Measurements from ENCODE around the gene NOB1.

The NOB1 gene

DNA sequence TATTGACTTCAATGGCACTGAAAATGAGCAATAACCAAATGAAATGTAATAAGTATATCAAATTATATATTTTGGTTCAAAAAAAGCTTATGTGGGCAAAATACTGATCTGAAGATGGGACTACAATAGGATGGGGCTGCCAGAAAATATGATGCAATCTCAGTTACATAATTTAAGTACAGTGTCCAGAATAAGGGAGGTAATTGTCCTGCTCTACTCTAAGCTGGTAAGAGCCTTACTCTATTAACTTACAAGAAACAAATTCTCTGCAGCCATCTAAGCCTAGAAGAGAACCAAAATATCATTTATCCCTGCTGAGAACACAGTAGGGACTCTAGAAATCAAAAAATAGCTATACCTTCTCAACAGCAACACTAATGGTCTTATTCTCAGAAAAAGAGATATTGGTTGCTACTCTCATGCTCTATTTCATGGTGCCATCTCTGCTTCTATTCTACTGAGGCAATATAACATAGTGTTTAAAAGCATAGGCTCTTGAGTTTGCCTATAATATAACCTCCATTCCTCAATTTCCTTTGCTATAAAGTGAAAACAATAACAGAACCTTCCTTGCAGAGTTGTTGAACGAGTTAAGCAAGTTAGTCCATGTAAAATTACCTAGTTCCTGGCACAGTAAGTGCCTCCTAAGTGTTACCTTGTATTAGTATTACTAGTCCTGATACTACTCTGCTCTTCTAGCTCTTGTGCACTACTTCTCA lies 48.3 kb downstream of the NOB1 start:
- H3K4me1 ChIP-seq: no peaks in the 10 kb centered on the region
- peaks cover 15 to 93% (median 62%) of the 10 kb centered on the region in 11 experiments; a peak in 21 of 22 replicates for H3K36me3 ChIP-seq
- H3K9ac ChIP-seq: no peak overlapping the region
- no peak overlapping the region for H3K4me2 ChIP-seq
- no peak overlapping the region for H3K27ac ChIP-seq
- no peaks in the 10 kb centered on the region for H3K27me3 ChIP-seq
- peaks cover 0 to 29% (median 0%) of the 10 kb centered on the region in 11 experiments; a peak in 3 of 22 replicates for H4K20me1 ChIP-seq
- TF ChIP-seq Cebpa-rat (IDR thresholded peaks at IDR 0.05): no peak; a peak in 1 of 22 replicates
- no peaks in the 10 kb centered on the region for H3K9me3 ChIP-seq (replicated peaks in 1 of 11)
- no peak overlapping the region for H3K4me3 ChIP-seq

DNA sequence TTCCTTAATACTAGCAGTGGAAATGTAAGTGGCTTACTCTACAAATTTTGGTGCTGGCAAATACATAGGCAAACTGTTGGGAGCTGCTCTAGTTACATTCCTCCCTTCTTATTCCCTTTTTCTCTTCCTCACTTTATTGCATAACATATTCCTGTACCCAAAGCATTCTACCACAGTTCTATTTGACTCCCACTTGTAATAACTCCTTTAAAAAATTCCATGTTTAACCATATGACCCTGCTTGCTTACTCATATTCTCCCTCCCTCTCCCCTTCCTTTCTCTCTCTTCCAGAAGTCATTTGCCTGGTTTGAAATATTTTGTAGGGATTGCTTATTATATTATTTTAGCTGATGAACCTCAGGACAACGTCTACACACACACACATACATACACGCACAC lies 51.1 kb downstream of the NOB1 start:
- no peak for TF ChIP-seq Cebpa-rat (IDR thresholded peaks at IDR 0.05)
- no peaks in the 10 kb centered on the region for H3K4me1 ChIP-seq
- H3K9me3 ChIP-seq (replicated peaks in 1 of 11): no peaks in the 10 kb centered on the region
- H3K9ac ChIP-seq: no peak overlapping the region
- H4K20me1 ChIP-seq: peaks cover 0 to 48% (median 0%) of the 10 kb centered on the region in 11 experiments; a peak in 3 of 22 replicates
- peaks cover 22 to 98% (median 63%) of the 10 kb centered on the region in 11 experiments for H3K36me3 ChIP-seq
- H3K27ac ChIP-seq: no peak overlapping the region
- H3K4me3 ChIP-seq: no peak overlapping the region
- no peak overlapping the region for H3K4me2 ChIP-seq
- H3K27me3 ChIP-seq: no peaks in the 10 kb centered on the region

DNA sequence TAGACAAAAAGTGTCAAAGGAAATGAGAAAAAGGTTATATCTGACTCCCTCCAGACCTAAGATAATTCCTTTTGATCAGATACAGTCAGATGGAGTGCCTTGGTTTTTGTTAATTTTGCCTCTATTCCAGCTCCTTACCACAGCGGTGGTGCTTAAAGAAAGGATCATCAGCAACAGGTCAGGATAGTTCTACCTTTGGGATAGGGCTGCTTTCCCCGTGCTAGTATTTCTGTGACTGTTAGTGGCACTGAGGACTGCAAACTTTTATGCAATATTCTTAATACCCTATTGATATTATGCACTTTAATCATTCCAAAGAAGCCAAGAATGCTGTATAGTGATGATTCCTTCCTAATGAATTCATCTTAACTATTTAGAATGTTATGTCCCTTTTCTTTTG lies 52.9 kb downstream of the NOB1 start:
- peaks cover 0 to 65% (median 0%) of the 10 kb centered on the region in 11 experiments; a peak in 4 of 22 replicates for H4K20me1 ChIP-seq
- no peak for TF ChIP-seq Cebpa-rat (IDR thresholded peaks at IDR 0.05)
- no peaks in the 10 kb centered on the region for H3K4me1 ChIP-seq
- no peak overlapping the region for H3K27ac ChIP-seq
- no peaks in the 10 kb centered on the region for H3K27me3 ChIP-seq
- no peak overlapping the region for H3K4me3 ChIP-seq
- no peak overlapping the region for H3K4me2 ChIP-seq
- peaks cover 26 to 98% (median 72%) of the 10 kb centered on the region in 11 experiments for H3K36me3 ChIP-seq
- H3K9ac ChIP-seq: no peak overlapping the region
- no peaks in the 10 kb centered on the region for H3K9me3 ChIP-seq (replicated peaks in 1 of 11)

DNA sequence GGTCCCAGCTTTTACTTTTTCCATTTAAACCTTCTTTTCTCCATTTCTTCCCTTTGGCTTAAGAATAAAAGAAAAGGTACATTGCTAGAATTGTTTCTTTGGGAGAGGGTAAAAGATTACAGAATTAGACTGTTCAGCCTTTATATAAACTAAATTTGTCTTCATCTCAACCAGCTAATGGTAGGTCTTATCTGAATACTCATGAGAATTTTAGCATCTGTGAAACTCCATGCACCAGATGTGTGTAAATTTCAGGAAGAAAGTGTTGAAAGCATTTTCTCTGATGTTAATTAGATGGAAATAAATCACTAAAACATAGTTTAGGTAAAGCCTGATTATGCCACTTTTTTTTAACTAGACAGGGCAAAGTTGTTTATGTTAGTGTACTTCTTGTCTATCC lies 53.3 kb downstream of the NOB1 start:
- Histone ChIP-seq H3K4me3 (no peak overlapping the region), H4K20me1 (peaks cover 0 to 69% (median 0%) of the 10 kb centered on the region in 11 experiments; a peak in 5 of 22 replicates), H3K27ac (no peak overlapping the region), H3K36me3 (peaks cover 27 to 98% (median 76%) of the 10 kb centered on the region in 11 experiments), H3K27me3 (no peaks in the 10 kb centered on the region), H3K9ac (no peak overlapping the region), H3K4me2 (no peak overlapping the region), H3K9me3 (replicated peaks in 1 of 11) (no peaks in the 10 kb centered on the region), H3K4me1 (no peaks in the 10 kb centered on the region)
- no peak for TF ChIP-seq Cebpa-rat (IDR thresholded peaks at IDR 0.05)

DNA sequence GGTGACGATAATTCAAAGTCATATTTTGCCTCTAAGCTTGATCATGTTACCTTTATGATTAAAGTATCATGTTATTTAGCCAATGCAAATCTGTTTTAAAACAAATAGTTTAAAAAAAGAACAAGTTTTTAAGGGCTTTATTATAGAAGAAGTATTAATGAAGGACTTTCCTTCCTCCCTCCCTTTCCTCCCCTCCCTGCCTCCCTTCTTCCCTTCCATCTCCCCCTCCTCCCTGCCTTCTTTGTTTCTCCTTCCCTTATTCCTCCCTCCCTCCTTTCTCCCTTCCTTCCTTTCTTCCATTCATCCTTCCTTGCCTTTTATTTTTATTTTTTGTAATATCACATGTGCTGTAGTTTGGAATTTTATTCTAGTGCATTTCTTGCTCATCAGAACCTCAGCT lies 54.8 kb downstream of the NOB1 start:
- peaks cover 33 to 100% (median 87%) of the 10 kb centered on the region in 11 experiments for H3K36me3 ChIP-seq
- H3K4me1 ChIP-seq: no peaks in the 10 kb centered on the region

DNA sequence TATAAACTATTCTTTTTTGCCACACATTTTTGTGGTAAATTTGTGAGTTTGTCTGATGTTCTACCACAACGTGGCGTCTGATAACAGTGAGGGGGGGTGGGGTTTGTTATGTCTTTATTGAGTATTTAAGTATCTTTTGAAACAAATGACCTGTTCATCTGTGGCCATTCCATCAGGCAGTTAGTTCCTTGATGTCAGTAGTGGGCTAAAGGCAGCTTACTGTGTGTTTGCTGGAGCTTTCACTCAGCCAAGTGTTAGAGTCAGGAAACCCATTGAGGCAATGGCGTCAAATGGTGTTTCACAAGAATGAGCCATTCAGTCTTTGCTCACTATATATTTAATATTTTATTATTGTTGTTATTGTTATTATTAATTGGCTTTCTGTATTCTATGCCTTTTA lies 56.3 kb downstream of the NOB1 start:
- Histone ChIP-seq H3K36me3 (peaks cover 46 to 100% (median 90%) of the 10 kb centered on the region in 11 experiments), H3K4me2 (no peak overlapping the region), H4K20me1 (peaks cover 0 to 82% (median 0%) of the 10 kb centered on the region in 11 experiments; a peak in 7 of 22 replicates), H3K4me1 (no peaks in the 10 kb centered on the region), H3K27me3 (no peaks in the 10 kb centered on the region), H3K4me3 (no peak overlapping the region), H3K9me3 (replicated peaks in 1 of 11) (no peaks in the 10 kb centered on the region), H3K27ac (no peak overlapping the region), H3K9ac (no peak overlapping the region)
- no peak for TF ChIP-seq Cebpa-rat (IDR thresholded peaks at IDR 0.05)

More for the DNA sequence above, 54.8 kb downstream of the NOB1 start:
- no peak overlapping the region for H3K9ac ChIP-seq
- H3K4me2 ChIP-seq: no peak overlapping the region
- no peaks in the 10 kb centered on the region for H3K27me3 ChIP-seq
- H3K27ac ChIP-seq: no peak overlapping the region
- peaks cover 0 to 84% (median 0%) of the 10 kb centered on the region in 11 experiments; a peak in 5 of 22 replicates for H4K20me1 ChIP-seq
- no peak overlapping the region for H3K4me3 ChIP-seq
- no peak for TF ChIP-seq Cebpa-rat (IDR thresholded peaks at IDR 0.05)
- no peaks in the 10 kb centered on the region for H3K9me3 ChIP-seq (replicated peaks in 1 of 11)

DNA sequence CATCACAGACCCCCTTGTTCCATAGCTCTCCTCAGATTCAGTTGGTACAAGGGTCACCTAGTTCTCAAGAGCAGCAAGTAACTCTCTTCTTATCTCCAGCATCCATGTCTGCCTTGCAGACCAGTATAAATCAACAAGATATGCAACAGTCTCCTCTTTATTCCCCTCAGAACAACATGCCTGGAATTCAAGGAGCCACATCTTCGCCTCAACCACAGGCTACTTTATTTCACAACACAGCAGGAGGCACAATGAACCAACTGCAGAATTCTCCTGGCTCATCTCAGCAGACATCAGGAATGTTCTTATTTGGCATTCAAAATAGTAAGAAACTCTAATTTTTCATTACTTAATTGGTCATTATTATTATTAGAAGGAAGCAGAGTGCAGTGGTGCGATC lies 60.8 kb downstream of the NOB1 start:
- Histone ChIP-seq H3K4me3 (no peak overlapping the region), H3K27ac (no peak overlapping the region), H3K9ac (no peak overlapping the region), H3K27me3 (no peaks in the 10 kb centered on the region), H3K4me1 (no peaks in the 10 kb centered on the region), H3K36me3 (peaks cover 77 to 100% (median 96%) of the 10 kb centered on the region in 11 experiments), H3K9me3 (replicated peaks in 1 of 11) (no peaks in the 10 kb centered on the region), H4K20me1 (peaks cover 0 to 68% (median 0%) of the 10 kb centered on the region in 11 experiments; a peak in 7 of 22 replicates), H3K4me2 (no peak overlapping the region)
- no peak for TF ChIP-seq Cebpa-rat (IDR thresholded peaks at IDR 0.05)

DNA sequence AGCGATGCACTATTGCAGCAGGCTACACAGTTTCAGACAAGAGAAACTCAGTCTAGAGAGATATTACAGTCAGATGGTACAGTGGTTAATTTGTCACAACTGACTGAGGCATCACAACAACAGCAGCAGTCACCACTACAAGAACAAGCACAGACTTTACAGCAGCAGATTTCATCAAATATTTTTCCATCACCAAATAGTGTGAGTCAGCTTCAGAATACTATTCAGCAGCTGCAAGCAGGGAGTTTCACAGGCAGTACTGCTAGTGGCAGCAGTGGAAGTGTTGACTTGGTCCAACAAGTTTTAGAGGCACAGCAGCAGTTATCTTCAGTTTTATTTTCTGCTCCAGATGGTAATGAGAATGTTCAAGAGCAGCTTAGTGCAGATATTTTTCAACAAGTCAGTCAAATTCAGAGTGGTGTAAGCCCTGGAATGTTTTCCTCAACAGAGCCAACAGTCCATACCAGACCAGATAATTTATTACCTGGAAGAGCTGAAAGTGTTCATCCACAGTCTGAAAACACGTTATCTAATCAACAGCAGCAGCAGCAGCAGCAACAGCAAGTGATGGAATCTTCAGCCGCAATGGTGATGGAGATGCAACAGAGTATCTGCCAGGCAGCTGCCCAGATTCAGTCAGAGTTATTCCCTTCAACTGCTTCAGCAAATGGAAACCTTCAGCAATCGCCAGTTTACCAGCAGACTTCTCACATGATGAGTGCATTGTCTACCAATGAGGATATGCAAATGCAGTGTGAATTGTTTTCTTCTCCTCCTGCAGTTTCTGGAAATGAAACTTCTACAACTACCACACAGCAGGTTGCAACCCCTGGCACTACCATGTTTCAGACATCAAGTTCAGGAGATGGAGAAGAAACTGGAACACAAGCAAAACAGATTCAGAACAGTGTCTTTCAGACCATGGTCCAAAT lies 62.5 kb downstream of the NOB1 start:
- Histone ChIP-seq H3K36me3 (peaks cover 75 to 99% (median 94%) of the 10 kb centered on the region in 11 experiments), H3K27me3 (no peaks in the 10 kb centered on the region), H3K4me1 (no peaks in the 10 kb centered on the region), H3K4me2 (no peak overlapping the region), H3K9me3 (replicated peaks in 1 of 11) (no peaks in the 10 kb centered on the region), H3K4me3 (no peak overlapping the region), H3K9ac (no peak overlapping the region), H4K20me1 (peaks cover 0 to 59% (median 0%) of the 10 kb centered on the region in 11 experiments; a peak in 6 of 22 replicates), H3K27ac (no peak overlapping the region)
- TF ChIP-seq Cebpa-rat (IDR thresholded peaks at IDR 0.05): no peak

Data from BLaER1 treated with 17β-estradiol and CSF1 and Interleukin-3, amounts not matched to agents 10 nM and 100 nM (cell line).